Measurements from ENCODE around the gene DBF4.
"Not testable (repeated sequence)": the region's sequence is repeated elsewhere in the genome, so short reads cannot be mapped to it uniquely, and the experiment has no call there.

Gene DBF4, protein sequence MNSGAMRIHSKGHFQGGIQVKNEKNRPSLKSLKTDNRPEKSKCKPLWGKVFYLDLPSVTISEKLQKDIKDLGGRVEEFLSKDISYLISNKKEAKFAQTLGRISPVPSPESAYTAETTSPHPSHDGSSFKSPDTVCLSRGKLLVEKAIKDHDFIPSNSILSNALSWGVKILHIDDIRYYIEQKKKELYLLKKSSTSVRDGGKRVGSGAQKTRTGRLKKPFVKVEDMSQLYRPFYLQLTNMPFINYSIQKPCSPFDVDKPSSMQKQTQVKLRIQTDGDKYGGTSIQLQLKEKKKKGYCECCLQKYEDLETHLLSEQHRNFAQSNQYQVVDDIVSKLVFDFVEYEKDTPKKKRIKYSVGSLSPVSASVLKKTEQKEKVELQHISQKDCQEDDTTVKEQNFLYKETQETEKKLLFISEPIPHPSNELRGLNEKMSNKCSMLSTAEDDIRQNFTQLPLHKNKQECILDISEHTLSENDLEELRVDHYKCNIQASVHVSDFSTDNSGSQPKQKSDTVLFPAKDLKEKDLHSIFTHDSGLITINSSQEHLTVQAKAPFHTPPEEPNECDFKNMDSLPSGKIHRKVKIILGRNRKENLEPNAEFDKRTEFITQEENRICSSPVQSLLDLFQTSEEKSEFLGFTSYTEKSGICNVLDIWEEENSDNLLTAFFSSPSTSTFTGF

DNA sequence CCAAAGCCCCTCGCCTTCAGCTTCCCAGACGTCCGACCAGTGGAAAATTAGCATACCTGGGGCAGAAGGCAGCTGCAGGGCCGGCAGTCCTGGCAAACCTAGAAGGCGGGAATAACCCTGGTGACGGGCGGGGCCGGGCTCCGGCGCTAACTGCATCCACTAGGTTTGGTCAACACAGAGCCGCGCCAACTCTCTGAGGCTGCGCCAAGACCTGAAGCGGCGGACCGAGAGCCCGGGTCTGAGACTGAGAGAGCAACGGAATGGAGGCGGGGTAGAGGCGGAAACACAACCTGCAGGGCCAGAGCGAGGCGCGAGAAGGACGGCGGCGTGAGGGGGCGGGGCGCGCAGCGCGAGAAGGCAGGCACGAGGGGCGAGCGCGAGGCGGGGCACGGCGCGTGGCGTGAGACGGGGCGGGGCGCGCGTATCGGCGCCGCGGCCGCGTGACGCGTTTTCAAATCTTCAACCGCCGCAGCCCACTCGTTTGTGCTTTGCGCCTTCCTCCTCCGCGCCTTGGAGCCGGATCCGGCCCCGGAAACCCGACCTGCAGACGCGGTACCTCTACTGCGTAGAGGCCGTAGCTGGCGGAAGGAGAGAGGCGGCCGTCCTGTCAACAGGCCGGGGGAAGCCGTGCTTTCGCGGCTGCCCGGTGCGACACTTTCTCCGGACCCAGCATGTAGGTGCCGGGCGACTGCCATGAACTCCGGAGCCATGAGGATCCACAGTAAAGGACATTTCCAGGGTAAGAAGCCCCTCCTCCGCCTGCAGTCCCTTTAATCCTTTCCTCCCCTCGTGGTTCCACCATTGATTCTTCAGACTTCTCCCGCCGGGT, at the start of gene DBF4, which contains the start of gene SLC25A40:
Gene DBF4, plus strand, starts transcription at position 454 of the 829 bp plus-strand sequence. Its CDS starts 240 bp downstream, at position 694.
Gene SLC25A40, minus strand, starts transcription at position 321 of the 829 bp plus-strand sequence. CDS start 17,633 bp downstream, outside the sequence.
- DNase-seq = peak; percentile 97 to 99

DNA sequence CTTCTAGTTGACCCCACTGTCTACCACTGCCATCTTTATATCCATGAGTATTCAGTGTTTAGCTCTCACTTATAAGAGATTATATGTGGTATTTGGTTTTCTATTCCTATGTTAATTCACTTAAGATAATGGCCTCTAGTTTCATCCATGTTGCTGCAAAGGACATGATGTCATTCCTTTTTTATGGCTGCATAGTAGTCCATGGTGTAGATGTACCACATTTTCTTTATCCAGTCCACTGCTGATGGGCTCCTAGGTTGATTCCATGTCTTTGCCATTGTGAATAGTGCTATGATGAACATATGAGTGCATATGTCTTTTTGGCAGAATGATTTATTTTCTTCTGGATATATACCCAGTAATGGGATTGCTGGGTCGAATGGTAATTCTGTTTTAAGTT, 47.9 kb upstream of the DBF4 start:
- not testable (repeated sequence) for DNase-seq

DNA sequence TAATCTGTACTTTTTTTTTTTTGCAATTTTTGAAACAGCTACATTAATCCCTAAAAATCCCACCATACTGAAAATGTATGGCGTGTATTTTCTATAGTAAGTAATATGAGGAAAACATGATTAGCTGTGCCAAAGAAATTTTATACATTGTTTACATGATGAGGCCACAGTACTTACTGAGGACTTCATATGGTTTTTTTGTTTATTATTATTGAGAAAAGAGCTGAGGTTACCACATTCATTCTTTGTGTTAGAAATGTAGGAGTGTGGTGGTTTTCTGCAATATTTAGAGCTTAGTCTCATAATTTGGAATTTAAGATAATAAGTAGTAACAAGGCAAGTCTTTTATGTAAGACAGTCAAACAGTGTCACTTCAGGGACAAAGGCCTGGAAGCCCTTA, 45.2 kb upstream of the DBF4 start:
- no peak for DNase-seq

DNA sequence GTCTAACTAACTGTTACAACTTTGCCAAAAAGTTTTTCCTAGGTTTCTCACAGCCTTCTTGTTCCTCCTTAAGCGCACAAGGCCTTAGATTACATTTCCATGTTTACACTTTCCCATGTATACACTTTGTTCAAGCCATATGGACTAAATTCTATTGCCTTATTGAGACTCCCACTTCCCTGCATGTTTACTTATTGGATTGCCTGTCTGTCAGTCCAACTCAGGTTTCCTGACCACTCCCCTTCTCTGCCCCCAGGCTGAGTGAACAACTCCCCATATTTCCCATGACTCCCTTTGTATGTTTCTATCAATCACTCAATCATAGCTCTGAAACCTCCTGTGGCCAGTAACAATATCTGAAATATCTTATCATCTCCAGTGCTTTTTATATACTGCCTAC, 43.2 kb upstream of the DBF4 start:
- no peak for DNase-seq

DNA sequence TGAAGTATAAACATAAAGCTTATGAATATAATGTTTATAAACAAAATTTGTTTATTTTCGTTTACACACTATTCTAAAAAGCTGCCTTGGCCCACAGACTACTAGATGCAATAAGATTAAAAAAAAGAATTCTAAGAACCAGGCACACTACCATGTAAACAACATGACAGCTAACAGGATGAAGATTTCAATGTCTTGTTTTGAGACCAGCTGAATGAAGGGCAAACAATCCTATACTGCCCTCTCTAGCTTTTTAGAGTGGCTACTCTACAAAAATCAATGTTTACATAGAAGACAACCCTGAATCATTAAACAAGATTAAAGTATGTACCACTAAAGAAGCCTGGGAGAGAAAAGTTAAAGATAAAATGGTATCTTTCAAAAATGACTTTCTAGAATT, 38.7 kb upstream of the DBF4 start:
- no peak for DNase-seq

DNA sequence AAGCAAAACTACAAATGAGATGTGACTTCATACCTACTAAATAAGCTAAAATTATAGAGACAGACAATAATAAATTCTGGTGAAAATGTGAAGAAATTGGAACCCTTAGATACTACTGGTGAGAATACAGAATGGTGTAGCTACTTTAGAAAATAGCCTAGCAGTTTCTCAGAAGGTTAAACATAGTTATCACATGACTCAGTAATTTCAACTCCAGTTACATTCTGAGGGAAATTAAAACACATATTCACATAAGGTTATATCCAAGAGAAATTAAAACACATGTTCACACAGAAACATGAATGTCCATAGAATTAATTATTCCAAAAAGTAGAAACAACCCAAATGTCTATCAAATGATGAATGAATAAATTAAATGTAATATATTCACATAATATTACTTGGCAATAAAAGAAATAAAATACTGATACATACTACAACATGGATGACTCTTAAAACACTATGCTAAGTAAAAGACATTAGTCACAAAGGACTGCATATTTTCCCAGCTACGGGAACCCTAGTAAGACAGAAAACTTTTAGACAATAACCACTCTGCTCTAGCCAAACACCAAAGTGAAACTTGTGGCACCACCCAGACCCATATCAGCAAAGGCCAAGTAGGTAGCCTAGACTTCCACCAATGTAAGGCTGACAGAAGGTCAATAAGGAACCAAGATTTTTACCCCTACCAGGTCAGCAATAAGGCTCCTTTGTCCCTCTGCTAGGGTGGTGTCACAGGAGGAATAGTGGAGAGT, 25.3 kb upstream of the DBF4 start:
- DNase-seq = no peak

DNA sequence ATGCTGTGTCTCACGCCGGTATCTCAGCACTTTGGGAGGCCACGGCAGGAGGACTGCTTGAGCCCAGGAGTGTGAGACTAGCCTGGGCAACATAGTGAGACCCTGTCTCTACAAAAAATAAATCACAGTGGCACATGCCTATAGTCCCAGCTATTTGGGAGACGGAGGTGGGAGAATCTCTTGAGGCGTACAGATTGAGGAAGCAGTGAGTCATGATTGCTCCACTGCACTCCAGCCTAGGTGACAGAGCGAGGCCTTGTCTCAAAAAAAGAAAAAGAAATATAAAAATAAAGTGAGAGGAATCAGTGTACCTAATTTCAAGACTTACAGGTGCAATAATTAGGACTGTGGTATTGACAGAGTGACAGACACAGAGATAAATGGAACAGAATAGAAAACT, 24.0 kb upstream of the DBF4 start:
- DNase-seq = no peak

DNA sequence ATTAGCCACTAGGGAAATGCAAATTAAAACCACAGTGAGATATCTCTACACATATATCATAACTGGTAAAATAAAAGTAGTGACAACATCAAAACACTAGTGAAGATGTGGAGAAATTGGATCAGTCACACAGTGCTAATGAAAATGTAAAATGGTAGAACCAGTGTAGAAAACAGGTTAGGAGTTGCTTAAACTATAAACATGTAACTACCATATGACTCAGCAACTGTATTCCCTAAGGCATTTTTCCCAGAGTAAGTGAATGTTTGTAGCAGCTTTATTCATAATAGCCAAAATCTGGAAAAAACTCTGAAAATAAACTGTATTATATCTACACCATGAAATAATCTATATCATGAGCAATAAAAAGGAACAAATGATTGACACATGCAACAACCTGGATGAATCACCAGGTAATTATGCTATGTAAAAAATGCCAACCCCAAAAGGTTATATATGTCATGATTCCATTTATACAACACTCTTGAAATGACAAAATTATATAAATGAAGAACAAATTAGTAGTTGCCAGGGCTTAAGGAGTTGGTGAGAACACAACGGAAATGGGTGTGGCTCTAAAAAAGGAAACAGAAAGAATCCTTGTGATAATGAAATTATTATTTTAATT, 22.9 kb upstream of the DBF4 start:
- no peak for DNase-seq

DNA sequence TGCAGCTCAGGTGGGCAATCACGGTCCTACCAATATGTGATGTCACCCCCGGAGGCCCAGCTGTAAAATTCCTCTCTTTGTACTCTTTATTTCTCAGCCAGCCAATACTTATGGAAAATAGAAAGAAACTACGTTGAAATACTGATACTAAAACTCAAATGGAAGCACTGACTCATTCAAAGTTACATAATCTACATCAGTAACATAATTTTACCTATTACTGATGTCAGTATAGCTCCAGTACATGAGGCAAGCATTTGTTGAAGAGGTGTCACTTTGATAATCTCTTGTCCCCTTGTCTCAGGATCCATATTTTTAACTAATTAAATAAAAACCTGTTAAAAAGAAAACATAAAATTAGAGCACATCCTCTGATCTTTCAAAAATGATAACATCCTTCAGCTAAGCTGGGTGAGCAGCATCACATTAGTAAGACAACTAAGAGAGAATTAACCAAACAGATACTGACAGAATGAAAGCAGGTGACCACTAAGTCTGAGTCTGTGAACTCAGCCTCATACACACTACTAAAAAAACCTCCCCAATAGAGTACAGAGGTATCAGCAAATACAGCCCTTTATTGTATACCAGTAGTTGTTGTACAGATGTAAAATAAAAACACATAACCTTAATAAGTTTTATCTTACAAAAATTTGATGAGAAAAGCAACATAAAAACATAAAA, 17.7 kb upstream of the DBF4 start:
- no peak for DNase-seq

DNA sequence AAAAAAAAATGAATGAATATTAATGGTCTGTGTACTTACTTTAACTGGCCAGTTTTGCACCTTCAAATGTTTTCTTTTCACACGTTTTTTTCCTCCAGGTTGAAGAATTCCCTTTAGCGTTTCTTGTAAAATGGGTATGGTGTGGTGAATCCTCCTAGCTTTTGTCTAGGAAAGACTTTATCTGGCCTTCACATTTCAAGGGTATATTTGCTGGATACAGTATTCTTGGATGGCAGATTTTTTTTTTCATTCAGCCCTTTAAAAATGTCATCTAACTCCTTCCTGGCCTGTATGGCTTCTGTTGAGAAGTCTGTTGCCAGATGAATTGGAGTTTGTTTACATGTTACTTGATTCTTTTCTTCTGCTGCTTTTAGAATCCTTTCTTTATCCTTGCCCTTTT, 10.2 kb upstream of the DBF4 start:
- no peak for DNase-seq

DNA sequence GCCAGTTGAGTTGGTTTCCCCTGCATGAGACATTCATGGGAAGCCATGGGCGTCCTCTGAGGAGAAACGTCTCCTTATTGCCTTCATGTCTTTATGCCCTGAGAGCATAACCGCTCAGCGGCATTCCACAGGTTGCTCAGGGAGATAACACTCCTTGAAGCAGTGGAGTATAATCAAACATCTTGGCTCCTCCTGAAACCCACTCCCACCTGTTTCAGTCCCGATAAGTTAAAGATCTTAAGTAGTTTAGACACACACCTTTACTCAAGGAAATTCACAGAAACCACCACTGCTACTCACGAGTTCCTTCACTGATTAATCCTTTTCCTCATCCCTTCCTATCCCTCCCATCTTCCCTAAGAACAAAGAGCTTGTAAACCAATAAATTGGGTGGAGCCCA, 9.8 kb upstream of the DBF4 start:
- not testable (repeated sequence) for DNase-seq

DNA sequence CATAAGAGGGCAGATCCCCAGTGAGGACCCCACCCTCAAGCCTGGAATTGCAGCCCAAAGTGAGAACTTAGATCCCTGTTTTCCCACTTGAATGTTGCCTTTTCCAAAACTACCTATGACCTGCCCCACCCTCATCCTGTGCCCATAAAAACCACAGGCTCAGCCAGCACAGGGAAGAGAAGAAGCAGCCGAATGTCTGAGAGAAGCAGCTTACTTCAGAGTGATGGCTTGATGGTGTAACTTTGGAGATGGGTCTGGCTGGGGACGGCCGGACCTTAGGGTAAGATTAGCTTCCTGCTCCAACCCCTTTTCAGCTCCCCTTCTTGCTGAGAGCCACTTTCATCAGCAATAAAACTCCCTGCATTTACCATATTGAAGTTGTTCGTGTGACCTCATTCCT, 5.8 kb upstream of the DBF4 start:
- no peak for DNase-seq

DNA sequence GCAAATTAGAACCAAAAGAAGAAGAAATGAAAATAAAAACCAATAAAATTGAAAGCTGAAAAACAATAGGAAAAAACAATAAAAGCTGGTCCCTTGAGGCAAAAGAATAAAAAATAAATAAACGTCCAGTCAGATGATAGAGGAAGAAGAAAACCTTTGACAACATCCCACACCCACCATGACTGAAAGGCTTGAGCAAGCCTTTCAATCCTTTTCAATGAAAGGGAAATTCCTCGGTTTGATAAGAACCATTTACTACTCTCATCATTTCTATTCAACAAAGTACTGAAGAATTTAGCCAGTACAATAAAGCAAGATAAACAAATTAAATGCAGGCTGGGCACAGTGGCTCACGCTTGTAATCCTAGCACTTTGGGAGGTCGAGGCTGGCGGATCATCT, 3.9 kb upstream of the DBF4 start:
- no peak for DNase-seq

DNA sequence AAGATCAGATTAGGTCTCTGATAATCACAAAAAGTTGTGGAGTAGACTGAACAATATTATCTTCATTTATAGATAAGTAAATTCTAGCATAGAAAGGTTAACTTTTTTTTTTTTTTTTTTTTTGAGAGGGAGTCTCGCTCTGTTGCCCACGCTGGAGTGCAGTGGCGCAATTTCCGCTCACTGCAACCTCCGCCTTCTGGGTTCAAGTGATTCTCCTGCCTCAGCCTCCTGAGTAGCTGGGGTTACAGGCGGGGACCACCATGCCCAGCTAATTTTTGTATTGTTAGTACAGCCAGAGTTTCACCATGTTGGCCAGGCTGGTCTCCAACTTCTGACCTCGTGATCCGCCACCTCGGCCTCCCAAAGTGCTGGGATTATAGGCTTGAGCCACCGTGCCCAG, 3.0 kb upstream of the DBF4 start:
- DNase-seq = not testable (repeated sequence)

DNA sequence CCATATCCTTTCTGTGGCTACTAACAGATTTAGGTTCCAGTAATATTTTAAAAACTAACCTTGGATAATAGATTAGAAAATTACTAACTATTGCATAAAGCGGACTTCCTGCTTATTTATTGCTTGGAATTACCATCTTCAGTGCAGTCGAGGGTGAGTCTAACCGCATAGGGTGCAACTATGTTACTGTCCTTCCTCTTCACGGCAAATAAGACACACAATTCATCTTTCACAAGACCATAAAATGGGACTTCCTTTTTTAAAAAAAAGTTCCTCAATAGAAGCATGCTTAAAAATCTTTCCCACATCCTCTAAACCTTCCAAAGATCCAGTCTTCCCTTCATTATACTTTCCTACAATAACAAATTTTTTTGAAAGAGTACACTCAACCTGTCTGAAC, 2.2 kb upstream of the DBF4 start:
- DNase-seq = no peak

DNA sequence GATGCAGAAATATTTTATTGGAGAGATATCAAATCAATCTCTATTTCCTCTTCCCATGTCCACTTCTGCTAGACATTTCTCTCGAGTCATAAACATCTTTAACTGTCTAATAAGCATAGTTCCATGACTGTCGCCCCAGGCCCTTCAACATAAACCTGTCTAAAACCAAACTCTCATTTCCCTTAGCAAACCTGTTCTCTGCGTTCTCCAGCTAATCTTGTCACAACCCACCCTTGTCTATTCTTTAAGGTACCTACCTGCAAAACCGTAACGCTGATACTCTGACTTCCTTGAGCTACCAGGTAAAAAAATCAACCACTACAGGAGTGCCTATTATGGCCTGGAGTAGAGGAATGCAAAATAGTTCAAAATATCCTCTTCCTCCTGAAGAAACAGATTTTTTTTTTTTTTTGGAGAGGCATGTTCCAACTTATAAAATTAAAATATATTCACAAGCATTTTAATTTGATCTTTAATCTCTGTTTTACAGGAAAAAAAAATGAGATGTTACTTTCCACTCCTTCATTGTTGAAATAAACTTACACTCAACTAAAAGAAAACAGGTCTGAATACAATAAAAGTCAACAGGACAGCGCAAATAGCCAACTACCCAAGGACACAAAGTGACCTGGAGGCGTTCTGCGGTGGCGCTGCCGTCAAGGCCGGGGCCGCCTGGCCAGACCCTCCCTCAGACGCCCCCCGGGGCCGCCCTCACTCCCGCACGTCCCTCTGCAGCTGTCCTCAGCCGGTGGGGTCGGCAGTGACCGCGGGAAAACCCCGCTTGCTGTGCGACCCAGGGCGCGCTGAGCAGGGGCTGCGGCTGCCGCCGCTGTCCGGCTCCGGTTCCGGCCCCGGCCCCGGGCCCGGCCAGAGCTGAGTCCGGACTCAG, 898 bp upstream of the DBF4 start:
- peak in 1 of 2 experiments; percentile 46 for DNase-seq

DNA sequence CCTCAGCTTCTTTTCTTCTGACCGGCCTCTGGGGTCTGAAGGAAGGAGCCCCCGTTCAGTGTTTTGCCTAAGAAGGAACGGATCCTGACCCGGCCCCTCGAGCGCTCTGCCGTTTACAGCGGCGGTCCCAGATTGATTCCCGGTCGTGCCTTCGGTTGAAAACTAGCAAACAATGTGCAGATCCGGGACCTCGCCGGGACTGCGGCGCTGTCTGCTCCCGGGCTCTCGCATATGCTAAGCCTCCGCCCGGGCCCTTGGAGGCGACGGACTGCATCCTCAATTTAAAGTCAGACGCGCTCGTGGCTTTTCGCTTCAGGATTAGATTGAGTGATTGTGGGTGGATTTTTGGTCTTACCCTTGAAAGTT, 559 bp downstream of the DBF4 start:
- DNase-seq = peak; percentile 73 to 86

DNA sequence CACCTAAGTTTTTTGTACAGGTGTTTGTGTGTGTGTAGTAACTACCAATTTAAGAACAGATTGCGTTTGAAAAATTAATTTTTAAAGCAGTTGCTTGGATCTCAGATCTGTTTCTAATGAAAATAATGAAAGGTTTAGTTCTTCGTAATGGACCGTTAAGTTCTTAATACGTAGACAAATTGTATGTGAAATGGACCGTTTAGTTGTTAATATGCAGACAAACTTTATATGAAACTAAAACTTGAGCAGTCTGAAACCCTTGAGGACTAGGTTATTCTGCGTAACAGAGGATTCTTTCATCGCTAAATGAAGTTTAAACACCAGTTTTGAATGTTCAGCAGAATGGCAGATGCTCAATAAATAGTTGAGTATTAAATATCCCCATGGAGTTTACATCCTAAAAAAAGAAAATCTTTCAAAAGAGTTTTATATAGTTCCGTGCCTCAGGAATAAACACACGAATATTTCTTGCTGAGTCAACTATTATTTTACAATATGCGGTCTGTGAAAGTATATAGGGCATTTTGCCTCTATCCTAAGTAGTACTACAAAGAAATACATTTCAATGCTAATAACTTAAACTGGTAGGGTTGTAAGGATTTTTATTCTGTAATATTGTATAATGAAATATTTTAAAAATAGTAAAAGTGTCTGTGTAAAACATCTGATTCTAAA, 1.2 kb downstream of the DBF4 start:
- no peak for DNase-seq

DNA sequence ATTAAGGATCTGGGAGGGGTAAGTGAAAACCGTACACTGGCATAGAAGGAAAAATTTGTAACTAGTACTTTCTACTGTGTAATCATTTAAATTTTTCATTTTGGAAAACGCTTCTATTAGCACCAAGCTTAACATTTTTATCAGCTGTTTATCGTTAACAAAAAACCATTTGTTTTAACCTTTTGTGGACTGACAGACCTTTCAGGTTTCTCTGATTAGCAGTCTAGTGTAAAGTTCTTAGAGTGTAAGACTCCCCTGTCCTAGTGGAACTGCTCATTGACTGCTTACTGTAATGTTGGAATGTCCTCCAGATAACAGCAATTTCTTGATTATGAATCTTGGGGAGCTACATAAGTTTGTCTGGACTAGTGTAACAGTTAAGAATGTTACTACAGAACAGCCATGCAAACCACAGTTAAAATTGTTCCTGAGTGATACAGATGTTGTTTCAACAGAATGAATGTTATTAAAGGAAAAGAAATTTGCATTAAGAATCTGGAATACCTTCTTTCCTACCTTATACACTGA, 2.0 kb downstream of the DBF4 start:
- no peak for DNase-seq
